Immature natural killer cell (primary cell): Measurements from ENCODE around the gene DCAF4. TPM values are rescaled to one million over a fixed set of nuclear protein-coding genes. Genes with fewer than 3 reads are reported as not detected.
"Not testable (repeated sequence)": the region's sequence is repeated elsewhere in the genome, so short reads cannot be mapped to it uniquely, and the experiment has no call there.

Experiments used
- DNase-seq, 3 donors: peaks; one replicate each; pipeline ENCODE4 v3.0.0; 2022; ENCODE audit warnings: mixed read lengths in 1 of 3
- H3K27ac Mint-ChIP-seq, 6 donors: one replicate each; pipeline ENCODE4 v1.8.0; 2020; ENCODE audit warnings: mixed read lengths in 6 of 6, mild to moderate bottlenecking in 5 of 6, inconsistent platforms in 4 of 6, moderate library complexity in 3 of 6
- H3K27me3 Mint-ChIP-seq, 3 donors: one replicate each; pipeline ENCODE4 v1.8.0; 2020 to 2021; ENCODE audit warnings: low read depth in 3 of 3, mild to moderate bottlenecking in 3 of 3, mixed read lengths in 3 of 3, moderate library complexity in 3 of 3, inconsistent platforms in 1 of 3
- H3K36me3 Mint-ChIP-seq, 3 donors: one replicate each; pipeline ENCODE4 v1.8.0; 2020; ENCODE audit warnings: mixed read lengths in 3 of 3, inconsistent platforms in 2 of 3, mild to moderate bottlenecking in 2 of 3
- H3K4me1 Mint-ChIP-seq, 2 donors: one replicate each; pipeline ENCODE4 v1.8.0; 2020; ENCODE audit warnings: inconsistent platforms in 2 of 2, mild to moderate bottlenecking in 2 of 2, mixed read lengths in 2 of 2, moderate library complexity in 1 of 2
- H3K4me3 Mint-ChIP-seq, 5 donors: one replicate each; pipeline ENCODE4 v1.8.0; 2020; ENCODE audit warnings: mild to moderate bottlenecking in 5 of 5, mixed read lengths in 5 of 5, inconsistent platforms in 3 of 5, moderate library complexity in 3 of 5
- H3K9me3 Mint-ChIP-seq, 6 donors: one replicate each; pipeline ENCODE4 v1.8.0; 2020; ENCODE audit warnings: mild to moderate bottlenecking in 6 of 6, mixed read lengths in 6 of 6, inconsistent platforms in 4 of 6, moderate library complexity in 3 of 6
- polyA plus RNA-seq, 3 donors: library from polyadenylated mRNA; unstranded; fragments of 300-500 nt; fragmentation: Illumina TruSeq; gene quantifications; one replicate each; pipeline ENCODE4 v1.2.3, GENCODE V29; 2021

The DCAF4 gene
- polyA plus RNA-seq, 3 donors from 2014 or later = 0.44 to 8.7 (median 4.5) TPM

DNA sequence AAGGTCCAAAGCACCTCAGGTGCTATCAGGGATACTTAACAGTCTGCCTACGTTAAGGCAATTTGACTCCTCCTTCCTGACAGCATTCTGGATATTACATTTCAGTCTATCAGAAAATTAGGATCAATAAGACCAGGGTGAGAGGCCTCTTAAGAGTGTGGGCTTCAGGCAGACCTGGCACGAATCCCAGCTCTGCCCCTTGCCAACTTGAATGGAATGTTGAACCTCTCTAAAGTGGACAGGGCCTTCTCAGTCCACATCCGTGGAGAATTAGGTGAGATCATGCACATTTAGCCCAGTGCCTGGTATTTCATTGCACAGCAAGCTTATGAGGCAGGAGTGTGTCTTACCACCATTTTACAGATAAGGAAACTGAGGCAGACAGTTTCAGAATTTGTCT, 25.9 kb downstream of the DCAF4 start:
- DNase-seq = no peak
- Mint-ChIP-seq H3K4me3 (no peak overlapping the region), H3K36me3 (peaks cover 25 to 43% (median 28%) of the 10 kb centered on the region in 3 donors), H3K27me3 (peaks cover 0 to 5% (median 2%) of the 10 kb centered on the region in 3 donors), H3K4me1 (no peaks in the 10 kb centered on the region), H3K27ac (no peak overlapping the region), H3K9me3 (peaks cover 0 to 1% (median 0%) of the 10 kb centered on the region in 6 donors)

DNA sequence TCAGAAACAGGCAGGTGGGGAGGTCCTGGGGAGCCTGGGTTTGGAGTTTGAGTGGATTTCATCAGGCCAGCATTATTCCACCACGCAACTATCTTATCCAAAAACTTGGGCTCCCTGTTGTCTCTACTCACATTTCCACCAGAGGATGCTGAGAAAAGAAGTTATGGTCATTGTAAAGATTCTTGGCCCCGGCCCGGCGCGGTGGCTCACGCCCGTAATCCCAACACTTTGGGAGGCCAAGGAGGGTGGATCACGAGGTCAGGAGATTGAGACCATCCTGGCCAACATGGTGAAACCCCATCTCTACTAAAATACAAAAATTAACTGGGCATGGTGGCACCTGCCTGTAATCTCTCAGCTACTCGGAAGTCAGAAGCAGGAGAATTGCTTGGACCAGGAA, 30.5 kb downstream of the DCAF4 start:
- H3K36me3 Mint-ChIP-seq = peaks cover 15 to 55% (median 24%) of the 10 kb centered on the region in 3 donors
- H3K4me3 Mint-ChIP-seq, H3K4me1 Mint-ChIP-seq, H3K27me3 Mint-ChIP-seq, DNase-seq, H3K27ac Mint-ChIP-seq, H3K9me3 Mint-ChIP-seq: not testable (repeated sequence)

DNA sequence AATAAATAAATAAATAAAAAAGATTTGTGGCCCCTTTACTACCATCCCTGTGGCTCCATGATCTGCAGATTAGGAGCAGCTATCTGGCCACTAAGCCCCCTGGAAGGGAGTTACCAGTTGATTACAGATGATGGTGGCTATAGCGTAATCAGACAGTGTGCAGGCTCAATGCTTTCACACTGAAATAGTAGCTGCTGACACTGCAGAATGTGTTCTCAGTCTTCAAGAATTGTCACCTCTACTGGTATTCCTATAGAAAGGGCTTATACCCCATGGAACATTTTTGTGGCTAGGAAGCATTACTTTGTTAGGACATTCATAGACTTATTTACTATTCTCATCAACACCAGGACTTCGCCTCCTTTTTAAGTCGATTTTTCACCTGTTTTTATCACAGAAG, 30.9 kb downstream of the DCAF4 start:
- no peaks in the 10 kb centered on the region for H3K4me1 Mint-ChIP-seq
- DNase-seq = no peak
- H3K36me3 Mint-ChIP-seq = peaks cover 10 to 56% (median 20%) of the 10 kb centered on the region in 3 donors
- no peak overlapping the region for H3K27ac Mint-ChIP-seq
- H3K9me3 Mint-ChIP-seq = no peaks in the 10 kb centered on the region
- no peak overlapping the region for H3K4me3 Mint-ChIP-seq
- peaks cover 0 to 2% (median 0%) of the 10 kb centered on the region in 3 donors for H3K27me3 Mint-ChIP-seq

GRCh38 chr14:72958548-72958947, 32.3 kb downstream of the DCAF4 start:
- Mint-ChIP-seq H3K36me3 (peaks cover 10 to 64% (median 19%) of the 10 kb centered on the region in 3 donors), H3K9me3 (no peaks in the 10 kb centered on the region), H3K4me3 (no peak overlapping the region), H3K27me3 (peaks cover 0 to 4% (median 0%) of the 10 kb centered on the region in 3 donors), H3K27ac (no peak overlapping the region), H3K4me1 (no peaks in the 10 kb centered on the region)
- DNase-seq = no peak

DNA sequence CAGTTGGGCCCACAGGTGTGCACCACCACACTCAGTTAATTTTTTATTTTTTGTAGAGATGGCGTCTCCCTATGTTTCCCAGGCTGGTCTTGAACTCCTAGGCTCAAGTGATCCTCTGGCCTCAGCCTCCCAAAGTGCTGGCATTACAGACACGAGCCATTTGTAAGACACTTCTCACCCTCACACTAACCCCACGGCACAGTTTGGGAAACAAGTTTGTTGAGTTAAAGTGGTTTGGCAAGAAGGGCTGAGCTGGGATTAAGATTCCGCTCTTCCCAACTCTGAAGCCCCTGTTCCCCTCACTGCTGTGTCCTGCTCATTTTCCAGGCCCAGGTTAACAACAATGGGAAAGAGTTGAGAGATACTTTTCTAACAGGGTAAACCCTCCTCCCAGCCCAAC, 34.8 kb downstream of the DCAF4 start:
- peaks cover 10 to 55% (median 14%) of the 10 kb centered on the region in 3 donors for H3K36me3 Mint-ChIP-seq
- not testable (repeated sequence) for H3K27ac Mint-ChIP-seq, H3K27me3 Mint-ChIP-seq, H3K4me1 Mint-ChIP-seq, DNase-seq, H3K4me3 Mint-ChIP-seq, H3K9me3 Mint-ChIP-seq

DNA sequence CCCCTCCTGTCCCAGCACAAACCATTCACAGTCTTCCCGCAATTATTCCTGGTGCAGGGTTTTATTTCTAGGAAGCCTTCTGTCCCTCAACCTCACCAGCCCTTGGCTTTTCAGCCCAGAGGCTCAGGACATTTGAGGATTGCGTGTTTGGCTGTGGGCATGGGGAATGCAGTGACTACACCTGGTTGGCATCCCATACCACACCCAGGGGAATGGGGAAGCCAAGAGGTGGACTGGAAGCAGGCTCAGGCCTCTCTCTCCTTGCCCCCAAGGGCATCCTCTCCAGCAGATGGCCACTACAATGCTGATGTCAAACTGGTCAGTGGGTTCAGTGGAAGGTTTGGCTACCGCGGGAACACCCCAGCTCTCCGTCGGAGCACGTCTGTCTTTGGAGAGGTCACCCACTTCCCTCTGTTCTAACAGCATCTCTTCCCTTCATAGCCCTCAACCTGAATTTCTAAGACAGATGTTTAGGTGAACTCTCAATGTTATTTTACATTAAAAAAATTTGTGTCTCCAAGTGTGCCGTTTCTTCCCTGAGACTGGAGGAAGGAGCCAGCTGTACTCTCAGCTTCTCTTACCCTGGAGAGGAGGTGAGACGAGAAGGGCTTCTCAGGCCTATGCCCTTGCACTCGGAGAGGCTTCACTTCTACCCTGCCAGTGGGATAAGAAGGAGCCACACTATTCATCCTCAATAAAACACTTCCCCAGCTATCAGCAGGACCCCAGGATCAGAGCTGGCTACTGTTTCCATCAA, 35.5 kb downstream of the DCAF4 start:
- DNase-seq = no peak
- H3K27ac Mint-ChIP-seq = no peak overlapping the region
- H3K27me3 Mint-ChIP-seq = peaks cover 0 to 2% (median 0%) of the 10 kb centered on the region in 3 donors
- no peaks in the 10 kb centered on the region for H3K9me3 Mint-ChIP-seq
- H3K4me1 Mint-ChIP-seq = no peaks in the 10 kb centered on the region
- H3K4me3 Mint-ChIP-seq = no peak overlapping the region
- H3K36me3 Mint-ChIP-seq = peaks cover 3 to 48% (median 9%) of the 10 kb centered on the region in 3 donors

GRCh38 chr14:72962336-72962754, 36.1 kb downstream of the DCAF4 start:
- DNase-seq, H3K9me3 Mint-ChIP-seq, H3K27me3 Mint-ChIP-seq, H3K27ac Mint-ChIP-seq, H3K4me1 Mint-ChIP-seq, H3K4me3 Mint-ChIP-seq: not testable (repeated sequence)
- H3K36me3 Mint-ChIP-seq = peaks cover 3 to 49% (median 9%) of the 10 kb centered on the region in 3 donors

DNA sequence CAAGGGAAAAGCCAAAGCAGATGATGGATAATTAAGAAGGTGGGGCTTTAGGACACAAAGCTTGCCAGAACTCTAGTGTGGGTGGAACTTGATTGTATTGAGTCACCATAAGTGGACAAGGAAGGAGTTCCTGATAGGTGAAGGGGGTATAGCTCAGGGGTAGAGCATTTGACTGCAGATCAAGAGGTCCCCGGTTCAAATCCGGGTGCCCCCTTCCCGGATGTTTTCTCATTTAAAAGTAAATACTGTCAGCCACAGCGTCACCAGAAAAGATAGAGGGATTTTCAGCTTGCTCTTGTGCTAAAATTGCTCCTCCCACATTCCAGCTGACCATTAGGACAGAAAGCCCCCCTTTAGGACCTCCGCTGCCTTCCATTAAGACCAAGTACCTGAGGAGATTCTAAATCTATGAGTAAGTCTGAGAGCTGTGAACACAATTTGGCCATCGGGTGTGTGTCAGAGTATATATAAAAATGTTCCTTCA, 36.6 kb downstream of the DCAF4 start:
- Mint-ChIP-seq H3K27ac (no peak overlapping the region), H3K4me1 (no peaks in the 10 kb centered on the region), H3K27me3 (peaks cover 0 to 2% (median 0%) of the 10 kb centered on the region in 3 donors), H3K4me3 (no peak overlapping the region), H3K36me3 (peaks cover 3 to 48% (median 9%) of the 10 kb centered on the region in 3 donors), H3K9me3 (no peaks in the 10 kb centered on the region)
- no peak for DNase-seq

GRCh38 chr14:72965249-72965648, 39.0 kb downstream of the DCAF4 start:
- DNase-seq = no peak
- H3K9me3 Mint-ChIP-seq = no peaks in the 10 kb centered on the region
- no peaks in the 10 kb centered on the region for H3K4me1 Mint-ChIP-seq
- H3K36me3 Mint-ChIP-seq = peaks cover 7 to 45% (median 12%) of the 10 kb centered on the region in 3 donors
- H3K27me3 Mint-ChIP-seq = peaks cover 0 to 2% (median 0%) of the 10 kb centered on the region in 3 donors
- H3K27ac Mint-ChIP-seq = peak overlapping the region in 2 of 6 donors; percentile 29
- H3K4me3 Mint-ChIP-seq = no peak overlapping the region

DNA sequence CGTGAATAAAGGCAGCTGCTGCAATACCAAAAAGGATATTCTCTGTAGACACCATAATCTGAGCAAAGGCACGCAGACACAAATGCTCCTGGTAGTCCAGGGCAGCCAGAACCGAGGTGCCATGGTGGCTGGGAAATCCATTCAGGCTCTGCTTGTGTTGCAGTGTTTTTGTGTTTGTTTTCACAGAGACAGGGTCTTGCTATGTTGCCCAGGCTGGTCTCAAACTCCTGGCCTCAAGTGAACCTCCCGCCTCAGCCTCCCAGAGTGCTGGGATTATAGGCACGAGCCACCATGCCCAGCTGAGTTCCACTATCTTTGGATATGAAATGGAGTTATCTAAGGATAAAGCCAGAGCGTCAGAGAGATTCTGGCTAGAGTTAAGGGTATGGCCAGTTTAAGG, 39.8 kb downstream of the DCAF4 start:
- Mint-ChIP-seq H3K4me1 (no peaks in the 10 kb centered on the region), H3K27me3 (peaks cover 0 to 2% (median 0%) of the 10 kb centered on the region in 3 donors), H3K36me3 (peaks cover 7 to 43% (median 12%) of the 10 kb centered on the region in 3 donors), H3K27ac (peak overlapping the region in 3 of 6 donors; percentile 3 to 57 (median 5)), H3K4me3 (no peak overlapping the region), H3K9me3 (no peaks in the 10 kb centered on the region)
- no peak for DNase-seq

DNA sequence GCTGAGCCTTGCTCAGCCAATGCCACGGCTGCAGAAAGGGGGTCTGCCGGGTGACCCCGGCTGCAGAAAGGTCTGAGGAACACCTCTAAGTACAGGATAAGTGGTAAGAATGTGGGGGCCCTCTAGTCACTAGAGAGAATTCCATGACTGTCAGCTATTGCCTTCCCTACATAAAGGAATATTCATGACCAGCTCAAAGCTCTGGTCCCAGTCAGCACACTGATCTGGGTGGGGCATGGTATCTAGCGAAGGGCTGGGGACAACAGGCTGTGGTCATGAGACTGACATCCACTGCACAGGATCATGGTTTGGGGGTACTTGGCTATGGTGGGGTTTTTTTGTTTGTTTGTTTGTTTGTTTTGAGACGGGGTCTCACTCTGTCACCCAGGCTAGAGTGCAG, 42.1 kb downstream of the DCAF4 start:
- no peaks in the 10 kb centered on the region for H3K4me1 Mint-ChIP-seq
- H3K4me3 Mint-ChIP-seq = no peak overlapping the region
- H3K9me3 Mint-ChIP-seq = no peaks in the 10 kb centered on the region
- peaks cover 7 to 29% (median 12%) of the 10 kb centered on the region in 3 donors for H3K36me3 Mint-ChIP-seq
- no peak overlapping the region for H3K27ac Mint-ChIP-seq
- no peak for DNase-seq
- no peaks in the 10 kb centered on the region for H3K27me3 Mint-ChIP-seq

GRCh38 chr14:72970058-72970630, 43.9 kb downstream of the DCAF4 start:
- Mint-ChIP-seq H3K27ac (no peak overlapping the region), H3K4me3 (no peak overlapping the region), H3K27me3 (peaks cover 0 to 1% (median 0%) of the 10 kb centered on the region in 3 donors), H3K4me1 (no peaks in the 10 kb centered on the region), H3K36me3 (peaks cover 7 to 38% (median 19%) of the 10 kb centered on the region in 3 donors), H3K9me3 (no peaks in the 10 kb centered on the region)
- DNase-seq = no peak

GRCh38 chr14:72970824-72971434, 44.7 kb downstream of the DCAF4 start:
- Mint-ChIP-seq H3K27me3 (peaks cover 0 to 1% (median 0%) of the 10 kb centered on the region in 3 donors), H3K9me3 (no peaks in the 10 kb centered on the region), H3K36me3 (peaks cover 9 to 46% (median 22%) of the 10 kb centered on the region in 3 donors), H3K4me1 (no peaks in the 10 kb centered on the region), H3K4me3 (no peak overlapping the region), H3K27ac (no peak overlapping the region)
- DNase-seq = no peak

DNA sequence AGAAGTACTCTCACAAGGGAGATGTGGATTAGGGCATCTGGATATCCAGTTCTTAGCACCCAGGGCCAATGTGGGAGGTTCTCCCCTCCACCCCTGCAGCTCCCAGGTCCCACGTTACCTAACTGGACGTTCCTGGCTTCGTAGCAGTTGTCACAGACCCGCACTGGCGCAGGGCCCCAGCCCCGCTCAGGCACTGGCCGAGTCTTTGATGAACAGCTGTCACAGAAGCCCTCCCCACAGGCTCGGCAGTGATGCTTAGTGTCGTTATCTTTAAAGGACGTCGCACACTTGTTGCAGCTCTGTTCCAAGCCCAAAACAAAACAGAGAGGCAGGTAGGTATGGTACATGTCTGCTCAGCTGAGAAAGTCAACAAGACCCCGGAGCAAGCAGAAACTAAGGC, 48.4 kb downstream of the DCAF4 start:
- peaks cover 11 to 47% (median 25%) of the 10 kb centered on the region in 3 donors for H3K36me3 Mint-ChIP-seq
- H3K27ac Mint-ChIP-seq = no peak overlapping the region
- no peak for DNase-seq
- peaks cover 0 to 1% (median 0%) of the 10 kb centered on the region in 3 donors for H3K27me3 Mint-ChIP-seq
- H3K9me3 Mint-ChIP-seq = no peaks in the 10 kb centered on the region
- H3K4me1 Mint-ChIP-seq = no peaks in the 10 kb centered on the region
- no peak overlapping the region for H3K4me3 Mint-ChIP-seq
